GOT3 (cell line): ENCODE measurements around the gene YWHAE.
"Not testable (repeated sequence)": the region's sequence is repeated elsewhere in the genome, so short reads cannot be mapped to it uniquely, and the experiment has no call there.

Experiments
- DNase-seq: peaks from one replicate; lab custom pipeline; 2025; ENCODE audit warnings: mixed read lengths; lab: John Stamatoyannopoulos, UW

YWHAE gene

GRCh38 chr17:1412185-1413110 lies 12.4 kb upstream of the YWHAE start:
- DNase-seq: no peak

GRCh38 chr17:1402262-1402586 lies 2.2 kb upstream of the YWHAE start:
- no peak for DNase-seq

- no peak for DNase-seq
Observed at GRCh38 chr17:1398931-1399678, 917 bp downstream of the YWHAE start.

- DNase-seq: no peak
Observed at GRCh38 chr17:1398028-1398427, 2.0 kb downstream of the YWHAE start.

GRCh38 chr17:1395876-1396665 lies 4.0 kb downstream of the YWHAE start:
- not testable (repeated sequence) for DNase-seq

GRCh38 chr17:1391577-1391976 lies 8.4 kb downstream of the YWHAE start:
- no peak for DNase-seq

GRCh38 chr17:1390432-1391367 lies 9.3 kb downstream of the YWHAE start:
- no peak for DNase-seq

GRCh38 chr17:1387490-1388227 lies 12.4 kb downstream of the YWHAE start:
- DNase-seq: not testable (repeated sequence)

GRCh38 chr17:1386675-1387190 lies 13.3 kb downstream of the YWHAE start:
- not testable (repeated sequence) for DNase-seq

- no peak for DNase-seq
Observed at GRCh38 chr17:1386265-1386664, 13.8 kb downstream of the YWHAE start.

- DNase-seq: no peak
Observed at GRCh38 chr17:1385861-1386260, 14.2 kb downstream of the YWHAE start.

GRCh38 chr17:1384905-1385435 lies 15.1 kb downstream of the YWHAE start:
- DNase-seq: no peak

GRCh38 chr17:1379930-1380313 lies 20.1 kb downstream of the YWHAE start:
- DNase-seq: no peak

GRCh38 chr17:1379208-1379929 lies 20.7 kb downstream of the YWHAE start:
- DNase-seq: no peak

GRCh38 chr17:1378476-1378860 lies 21.6 kb downstream of the YWHAE start:
- not testable (repeated sequence) for DNase-seq

GRCh38 chr17:1377334-1377733 lies 22.7 kb downstream of the YWHAE start:
- no peak for DNase-seq

GRCh38 chr17:1376061-1376460 lies 24.0 kb downstream of the YWHAE start:
- DNase-seq: no peak

GRCh38 chr17:1375615-1376014 lies 24.4 kb downstream of the YWHAE start:
- no peak for DNase-seq

GRCh38 chr17:1374431-1375177 lies 25.4 kb downstream of the YWHAE start:
- no peak for DNase-seq
